ENCODE measurements around the gene URAD.
A peak's percentile ranks its signal among the peaks of the same experiment; 100 is the strongest.
"Not testable (repeated sequence)": the region's sequence is repeated elsewhere in the genome, so short reads cannot be mapped to it uniquely, and the experiment has no call there.

URAD gene

GRCh38 chr13:27964206-27964605 lies 24.3 kb downstream of the URAD start:
- 52 to 68% methylated on average over 12 to 13 of the region's 13 CpGs for WGBS, 2 experiments (ENCODE audit: insufficient coverage in 2 of 2)
- not testable (repeated sequence) for H3K9me3 ChIP-seq (ENCODE audit: control insufficient read depth, low read length); H3K4me3 ChIP-seq (ENCODE audit: extremely low read depth, insufficient read depth, low read length, poor library complexity, severe bottlenecking); H3K27ac ChIP-seq (ENCODE audit: low read depth, low read length, severe bottlenecking); H3K36me3 ChIP-seq (ENCODE audit: control insufficient read depth, insufficient read depth, low read length)
- peaks cover 24% of the 10 kb centered on the region for H3K4me1 ChIP-seq (ENCODE audit: control insufficient read depth, insufficient read depth, low read length, poor library complexity, severe bottlenecking)

GRCh38 chr13:27963491-27963890 lies 25.0 kb downstream of the URAD start:
- no peak overlapping the region for H3K4me3 ChIP-seq (ENCODE audit: extremely low read depth, insufficient read depth, low read length, poor library complexity, severe bottlenecking)
- 76% methylated on average over 2 of the region's 3 CpGs; no CpG with 5 or more reads in 1 of the 2 experiments for WGBS, 2 experiments (ENCODE audit: insufficient coverage in 2 of 2)
- no peak overlapping the region for H3K27ac ChIP-seq (ENCODE audit: low read depth, low read length, severe bottlenecking)
- H3K4me1 ChIP-seq (ENCODE audit: control insufficient read depth, insufficient read depth, low read length, poor library complexity, severe bottlenecking): peaks cover 24% of the 10 kb centered on the region
- H3K9me3 ChIP-seq (ENCODE audit: control insufficient read depth, low read length): no peaks in the 10 kb centered on the region
- H3K36me3 ChIP-seq (ENCODE audit: control insufficient read depth, insufficient read depth, low read length): no peaks in the 10 kb centered on the region

DNA sequence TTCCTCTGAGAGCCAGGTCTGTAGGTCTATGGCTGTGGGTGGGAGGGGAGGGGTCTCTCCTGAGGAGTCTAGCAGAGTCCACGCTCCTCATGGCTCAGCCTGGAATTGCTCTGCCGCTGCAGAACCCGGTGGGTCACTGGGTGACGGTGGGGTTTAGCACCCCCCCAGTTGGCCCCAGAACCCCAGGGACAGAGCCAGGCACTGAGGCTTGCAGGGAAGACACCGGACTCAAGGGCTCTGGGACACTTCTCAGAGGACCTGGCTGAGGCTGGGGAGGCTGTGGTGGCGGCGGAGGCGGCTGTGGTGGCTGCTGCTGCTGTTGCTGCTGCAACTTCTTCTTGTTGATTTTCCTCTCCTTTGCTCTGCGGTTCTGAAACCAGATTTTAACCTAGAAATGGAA lies 25.5 kb downstream of the URAD start:
- no peaks in the 10 kb centered on the region for H3K36me3 ChIP-seq (ENCODE audit: control insufficient read depth, insufficient read depth, low read length)
- no peaks in the 10 kb centered on the region for H3K9me3 ChIP-seq (ENCODE audit: control insufficient read depth, low read length)
- WGBS, 2 experiments (ENCODE audit: insufficient coverage in 2 of 2): 59 to 61% methylated on average over 7 of the region's 9 CpGs
- H3K4me3 ChIP-seq (ENCODE audit: extremely low read depth, insufficient read depth, low read length, poor library complexity, severe bottlenecking): no peak overlapping the region
- peaks cover 20% of the 10 kb centered on the region for H3K4me1 ChIP-seq (ENCODE audit: control insufficient read depth, insufficient read depth, low read length, poor library complexity, severe bottlenecking)
- no peak overlapping the region for H3K27ac ChIP-seq (ENCODE audit: low read depth, low read length, severe bottlenecking)

- Histone ChIP-seq H3K36me3 (ENCODE audit: control insufficient read depth, insufficient read depth, low read length) (no peaks in the 10 kb centered on the region), H3K27ac (ENCODE audit: low read depth, low read length, severe bottlenecking) (peak overlapping the region; percentile 66), H3K4me3 (ENCODE audit: extremely low read depth, insufficient read depth, low read length, poor library complexity, severe bottlenecking) (no peak overlapping the region), H3K4me1 (ENCODE audit: control insufficient read depth, insufficient read depth, low read length, poor library complexity, severe bottlenecking) (peaks cover 20% of the 10 kb centered on the region), H3K9me3 (ENCODE audit: control insufficient read depth, low read length) (no peaks in the 10 kb centered on the region)
- 9 to 17% methylated on average over 3 to 4 of the region's 6 CpGs for WGBS, 2 experiments (ENCODE audit: insufficient coverage in 2 of 2)
Observed at GRCh38 chr13:27962128-27962841, 26.2 kb downstream of the URAD start.

GRCh38 chr13:27961227-27962085 lies 27.0 kb downstream of the URAD start:
- H3K4me1 ChIP-seq (ENCODE audit: control insufficient read depth, insufficient read depth, low read length, poor library complexity, severe bottlenecking): peaks cover 22% of the 10 kb centered on the region
- H3K36me3 ChIP-seq (ENCODE audit: control insufficient read depth, insufficient read depth, low read length): no peaks in the 10 kb centered on the region
- 2 to 7% methylated on average over 16 to 19 of the region's 25 CpGs for WGBS, 2 experiments (ENCODE audit: insufficient coverage in 2 of 2)
- H3K27ac ChIP-seq (ENCODE audit: low read depth, low read length, severe bottlenecking): no peak overlapping the region
- no peaks in the 10 kb centered on the region for H3K9me3 ChIP-seq (ENCODE audit: control insufficient read depth, low read length)
- peak overlapping the region; percentile 24 for H3K4me3 ChIP-seq (ENCODE audit: extremely low read depth, insufficient read depth, low read length, poor library complexity, severe bottlenecking)

DNA sequence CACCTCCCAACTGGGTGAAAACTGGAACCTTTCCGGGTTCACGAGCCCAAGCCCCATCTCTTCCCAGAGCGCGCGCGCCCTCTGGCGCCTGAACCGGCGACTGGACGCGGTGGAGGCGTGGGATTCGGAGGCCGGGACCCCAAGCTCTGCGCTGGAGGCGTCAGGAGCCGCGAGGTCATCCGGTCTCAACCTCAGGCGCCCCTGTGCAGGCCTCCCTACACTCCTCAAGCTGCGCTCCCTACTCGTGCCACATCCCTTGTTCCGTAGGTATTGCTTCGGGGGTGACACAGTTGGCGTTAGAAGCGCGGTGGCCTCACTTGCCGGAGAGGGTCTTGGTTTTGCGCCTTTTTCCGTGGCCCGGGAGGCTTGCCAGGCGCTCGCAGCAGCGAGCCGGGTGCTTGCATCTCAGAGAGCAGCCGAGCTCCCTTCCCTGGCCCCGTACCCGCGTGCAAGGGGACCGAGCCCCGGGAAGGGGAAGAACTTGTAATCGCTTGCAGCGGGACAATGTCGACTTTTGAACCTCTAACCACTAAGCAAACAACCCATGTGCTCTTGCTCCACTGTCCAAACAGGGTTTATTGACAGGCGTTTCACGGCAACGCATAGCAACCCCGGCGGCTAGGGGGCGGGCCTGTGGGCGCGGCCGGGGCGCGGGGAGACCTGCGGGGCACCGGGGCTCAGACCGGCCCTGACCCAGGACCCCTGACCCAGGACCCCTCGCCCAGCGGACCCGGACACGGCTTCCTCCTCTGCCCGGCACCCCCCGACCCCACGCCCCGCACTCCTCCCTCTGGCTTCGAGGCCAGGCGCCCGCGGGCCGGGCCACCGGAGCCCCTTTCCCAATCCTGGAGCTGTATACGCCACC lies 27.9 kb downstream of the URAD start:
- Histone ChIP-seq H3K4me1 (ENCODE audit: control insufficient read depth, insufficient read depth, low read length, poor library complexity, severe bottlenecking) (peaks cover 17% of the 10 kb centered on the region), H3K27ac (ENCODE audit: low read depth, low read length, severe bottlenecking) (no peak overlapping the region), H3K9me3 (ENCODE audit: control insufficient read depth, low read length) (no peaks in the 10 kb centered on the region), H3K36me3 (ENCODE audit: control insufficient read depth, insufficient read depth, low read length) (no peaks in the 10 kb centered on the region), H3K4me3 (ENCODE audit: extremely low read depth, insufficient read depth, low read length, poor library complexity, severe bottlenecking) (peak overlapping the region; percentile 24)
- 2 to 3% methylated on average over 55 to 66 of the region's 73 CpGs for WGBS, 2 experiments (ENCODE audit: insufficient coverage in 2 of 2)

GRCh38 chr13:27959976-27960361 lies 28.5 kb downstream of the URAD start:
- 10 to 23% methylated on average over 13 to 14 of the region's 14 CpGs for WGBS, 2 experiments (ENCODE audit: insufficient coverage in 2 of 2)
- H3K9me3 ChIP-seq (ENCODE audit: control insufficient read depth, low read length): no peaks in the 10 kb centered on the region
- H3K4me1 ChIP-seq (ENCODE audit: control insufficient read depth, insufficient read depth, low read length, poor library complexity, severe bottlenecking): peaks cover 17% of the 10 kb centered on the region
- no peaks in the 10 kb centered on the region for H3K36me3 ChIP-seq (ENCODE audit: control insufficient read depth, insufficient read depth, low read length)
- H3K27ac ChIP-seq (ENCODE audit: low read depth, low read length, severe bottlenecking): no peak overlapping the region
- peak overlapping the region; percentile 24 for H3K4me3 ChIP-seq (ENCODE audit: extremely low read depth, insufficient read depth, low read length, poor library complexity, severe bottlenecking)

DNA sequence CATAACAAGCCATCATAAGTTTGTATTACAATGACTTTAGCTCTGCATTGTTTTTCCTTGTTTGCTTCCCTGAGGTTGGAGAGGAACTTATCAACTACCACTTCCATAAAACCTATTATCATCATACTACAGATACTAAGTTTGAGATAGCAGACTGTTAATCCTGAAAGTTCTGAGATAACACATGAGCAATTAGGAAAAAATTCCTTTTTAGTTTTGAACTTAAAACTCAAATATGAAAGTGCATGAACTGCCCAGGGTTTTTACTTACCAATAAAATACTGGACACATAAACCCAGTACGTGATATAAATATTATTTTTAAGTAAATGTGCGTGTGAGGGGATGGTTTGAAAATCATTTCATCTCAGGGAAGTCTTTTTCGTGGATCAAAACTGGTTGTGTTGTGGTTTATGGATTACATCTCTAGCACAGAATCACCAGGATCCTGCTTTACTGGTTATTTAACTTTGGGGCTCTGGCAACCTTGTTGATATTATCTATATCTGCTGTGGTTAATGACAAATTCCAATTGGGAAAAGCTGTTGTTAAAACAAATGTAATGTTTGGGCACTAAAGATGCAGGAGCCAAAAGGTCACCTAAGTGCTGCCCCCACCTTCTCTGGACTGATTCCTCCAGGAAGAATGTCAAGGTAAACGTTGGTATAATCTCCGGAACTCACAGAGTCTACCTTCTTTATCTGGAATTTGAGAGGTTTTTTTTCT lies 31.8 kb downstream of the URAD start:
- Histone ChIP-seq H3K27ac (ENCODE audit: low read depth, low read length, severe bottlenecking) (no peak overlapping the region), H3K36me3 (ENCODE audit: control insufficient read depth, insufficient read depth, low read length) (no peaks in the 10 kb centered on the region), H3K4me3 (ENCODE audit: extremely low read depth, insufficient read depth, low read length, poor library complexity, severe bottlenecking) (no peak overlapping the region), H3K9me3 (ENCODE audit: control insufficient read depth, low read length) (no peaks in the 10 kb centered on the region), H3K4me1 (ENCODE audit: control insufficient read depth, insufficient read depth, low read length, poor library complexity, severe bottlenecking) (peaks cover 12% of the 10 kb centered on the region)
- WGBS, 2 experiments (ENCODE audit: insufficient coverage in 2 of 2): 46% methylated on average over 2 of the region's 5 CpGs; no CpG with 5 or more reads in 1 of the 2 experiments

- Histone ChIP-seq H3K4me1 (ENCODE audit: control insufficient read depth, insufficient read depth, low read length, poor library complexity, severe bottlenecking) (peaks cover 5% of the 10 kb centered on the region), H3K36me3 (ENCODE audit: control insufficient read depth, insufficient read depth, low read length) (no peaks in the 10 kb centered on the region), H3K4me3 (ENCODE audit: extremely low read depth, insufficient read depth, low read length, poor library complexity, severe bottlenecking) (no peak overlapping the region), H3K9me3 (ENCODE audit: control insufficient read depth, low read length) (no peaks in the 10 kb centered on the region), H3K27ac (ENCODE audit: low read depth, low read length, severe bottlenecking) (no peak overlapping the region)
- 79% methylated on average over 2 of the region's 11 CpGs; no CpG with 5 or more reads in 1 of the 2 experiments for WGBS, 2 experiments (ENCODE audit: insufficient coverage in 2 of 2)
Observed at GRCh38 chr13:27955014-27955591, 33.4 kb downstream of the URAD start.
